Measurements from ENCODE around the gene TCFL5.
"Not testable (repeated sequence)": the region's sequence is repeated elsewhere in the genome, so short reads cannot be mapped to it uniquely, and the experiment has no call there.

Gene TCFL5

DNA sequence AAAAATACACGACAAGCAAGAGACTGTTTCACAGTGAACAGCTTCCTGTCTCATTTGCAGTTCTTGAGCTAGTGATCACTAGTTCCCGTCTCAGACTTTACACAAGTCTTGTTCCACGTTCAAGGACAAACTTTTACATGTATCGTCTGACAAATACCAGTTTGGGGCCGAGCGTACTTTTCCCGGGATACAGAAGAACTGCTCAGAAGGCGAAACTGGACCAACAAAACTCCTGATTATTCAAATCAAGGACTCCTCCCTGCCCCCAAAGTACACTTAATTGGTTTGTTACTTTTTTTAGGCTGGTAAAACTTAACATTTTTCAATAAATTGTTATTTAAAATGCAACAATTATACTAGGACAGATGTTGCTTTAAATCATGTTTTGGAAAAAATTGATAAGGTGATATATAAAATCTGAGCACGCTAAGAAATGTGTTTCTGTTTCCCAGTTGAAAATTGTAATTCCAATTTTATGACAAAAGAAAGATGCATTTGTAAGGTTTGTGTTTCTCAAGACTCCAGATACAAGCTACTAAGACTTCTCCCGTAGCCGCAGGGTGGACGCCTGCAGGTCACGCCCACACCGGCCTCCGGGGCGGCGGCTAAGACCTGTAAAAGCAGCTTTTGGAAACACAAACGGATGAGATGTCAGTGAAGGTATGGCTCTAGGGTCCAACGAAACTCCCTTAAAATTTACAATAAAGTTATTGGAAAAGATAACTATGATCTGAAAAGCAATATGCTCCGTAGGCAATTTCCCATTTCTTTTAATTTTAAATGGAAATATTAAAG lies 16.8 kb upstream of the TCFL5 start:
- Histone ChIP-seq H3K4me3 (ENCODE audit: insufficient read length, low read depth) (no peak overlapping the region), H3K9ac (ENCODE audit: insufficient read length, low read depth) (no peak overlapping the region), H3K9me3 (ENCODE audit: insufficient read depth, low read length) (no peaks in the 10 kb centered on the region), H3K27me3 (ENCODE audit: insufficient read depth, insufficient read length) (no peaks in the 10 kb centered on the region), H3K4me1 (ENCODE audit: insufficient read depth, insufficient read length) (peaks cover 6% of the 10 kb centered on the region), H3K36me3 (ENCODE audit: insufficient read depth, insufficient read length, low read length) (peaks cover 41% of the 10 kb centered on the region)
- TF ChIP-seq YY1 (IDR thresholded peaks at IDR 0.05; ENCODE audit: insufficient read depth, insufficient read length) (no peak), ZNF274 (IDR thresholded peaks at IDR 0.05; ENCODE audit: low read depth, low read length) (no peak)
- DNase-seq (ENCODE audit: low read depth, low spot score): no peak

DNA sequence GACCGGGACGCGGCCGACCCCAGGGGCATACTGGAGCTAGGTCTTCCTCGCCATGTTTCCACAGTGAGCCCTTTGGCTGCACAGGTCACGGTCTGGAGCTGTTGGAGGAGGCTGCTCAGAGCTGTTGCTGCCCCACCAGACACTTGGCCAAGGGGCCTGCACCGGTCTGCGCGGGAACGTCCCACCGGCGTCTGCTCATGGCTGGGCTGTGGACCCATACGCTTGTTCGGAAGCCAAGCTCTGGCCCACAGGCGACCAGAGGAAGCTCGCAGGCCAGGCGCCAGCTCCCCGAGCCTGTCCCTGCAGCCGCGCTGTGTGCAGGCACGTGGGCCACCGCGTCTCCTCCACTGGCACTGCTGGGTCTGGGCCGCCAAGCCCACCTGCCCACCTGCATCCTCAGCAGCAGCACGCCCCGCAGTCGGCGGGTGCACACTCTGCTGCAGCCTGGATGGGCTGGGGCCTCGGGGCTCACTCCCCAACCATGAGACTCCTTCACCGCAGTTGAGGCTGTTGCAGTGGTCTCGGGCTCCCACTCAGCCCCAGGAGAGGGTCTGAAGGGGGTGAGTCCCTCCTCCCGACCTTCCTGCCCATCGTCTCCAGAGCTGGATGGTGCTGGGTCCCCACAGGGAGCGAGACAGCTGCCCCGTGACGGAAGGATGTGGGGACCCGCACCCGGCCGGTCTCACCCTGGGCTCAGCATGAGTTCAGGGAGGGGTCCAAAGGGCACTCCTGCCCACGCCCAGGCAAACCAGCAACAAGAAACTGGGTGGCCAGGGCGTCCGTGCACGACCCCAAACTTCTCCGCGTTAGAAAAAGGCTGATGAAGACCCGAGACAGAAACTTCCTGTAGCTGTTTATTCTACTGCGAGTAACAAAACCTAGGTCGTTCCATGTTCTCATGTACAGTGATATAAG lies 15.5 kb upstream of the TCFL5 start:
- H3K9me3 ChIP-seq (ENCODE audit: insufficient read depth, low read length): no peaks in the 10 kb centered on the region
- no peaks in the 10 kb centered on the region for H3K27me3 ChIP-seq (ENCODE audit: insufficient read depth, insufficient read length)
- H3K9ac ChIP-seq (ENCODE audit: insufficient read length, low read depth): no peak overlapping the region
- no peak for TF ChIP-seq ZNF274 (IDR thresholded peaks at IDR 0.05; ENCODE audit: low read depth, low read length)
- TF ChIP-seq YY1 (IDR thresholded peaks at IDR 0.05; ENCODE audit: insufficient read depth, insufficient read length): no peak
- TF ChIP-seq SUZ12 (IDR thresholded peaks at IDR 0.05; ENCODE audit: extremely low read depth, insufficient read depth, insufficient read length): no peak
- peaks cover 6% of the 10 kb centered on the region for H3K4me1 ChIP-seq (ENCODE audit: insufficient read depth, insufficient read length)
- DNase-seq (ENCODE audit: low read depth, low spot score): no peak
- H3K36me3 ChIP-seq (ENCODE audit: insufficient read depth, insufficient read length, low read length): peaks cover 37% of the 10 kb centered on the region
- no peak overlapping the region for H3K4me3 ChIP-seq (ENCODE audit: insufficient read length, low read depth)

GRCh38 chr20:62876501-62876901 lies 14.9 kb upstream of the TCFL5 start:
- DNase-seq (ENCODE audit: low read depth, low spot score): no peak
- H3K27me3 ChIP-seq (ENCODE audit: insufficient read depth, insufficient read length): no peaks in the 10 kb centered on the region
- peaks cover 6% of the 10 kb centered on the region for H3K4me1 ChIP-seq (ENCODE audit: insufficient read depth, insufficient read length)
- peaks cover 30% of the 10 kb centered on the region for H3K36me3 ChIP-seq (ENCODE audit: insufficient read depth, insufficient read length, low read length)
- H3K4me3 ChIP-seq (ENCODE audit: insufficient read length, low read depth): no peak overlapping the region
- TF ChIP-seq ZNF274 (IDR thresholded peaks at IDR 0.05; ENCODE audit: low read depth, low read length) (no peak), SUZ12 (IDR thresholded peaks at IDR 0.05; ENCODE audit: extremely low read depth, insufficient read depth, insufficient read length) (no peak), YY1 (IDR thresholded peaks at IDR 0.05; ENCODE audit: insufficient read depth, insufficient read length) (no peak)
- no peak overlapping the region for H3K9ac ChIP-seq (ENCODE audit: insufficient read length, low read depth)
- H3K9me3 ChIP-seq (ENCODE audit: insufficient read depth, low read length): no peaks in the 10 kb centered on the region

GRCh38 chr20:62875419-62876361 lies 14.1 kb upstream of the TCFL5 start:
- Histone ChIP-seq H3K9ac (ENCODE audit: insufficient read length, low read depth) (peak overlapping the region; percentile 8), H3K4me1 (ENCODE audit: insufficient read depth, insufficient read length) (peaks cover 6% of the 10 kb centered on the region)
- DNase-seq (ENCODE audit: low read depth, low spot score): no peak

GRCh38 chr20:62874964-62875344 lies 13.3 kb upstream of the TCFL5 start:
- H3K27me3 ChIP-seq (ENCODE audit: insufficient read depth, insufficient read length): no peaks in the 10 kb centered on the region
- peaks cover 2% of the 10 kb centered on the region; the same call in 1 of the 2 replicates for H3K9me3 ChIP-seq (ENCODE audit: insufficient read depth, low read length)
- no peak overlapping the region for H3K9ac ChIP-seq (ENCODE audit: insufficient read length, low read depth)
- H3K4me3 ChIP-seq (ENCODE audit: insufficient read length, low read depth): no peak overlapping the region
- DNase-seq (ENCODE audit: low read depth, low spot score): no peak
- peaks cover 15% of the 10 kb centered on the region for H3K36me3 ChIP-seq (ENCODE audit: insufficient read depth, insufficient read length, low read length)
- H3K4me1 ChIP-seq (ENCODE audit: insufficient read depth, insufficient read length): peaks cover 6% of the 10 kb centered on the region
- TF ChIP-seq ZNF274 (IDR thresholded peaks at IDR 0.05; ENCODE audit: low read depth, low read length): no peak
- TF ChIP-seq YY1 (IDR thresholded peaks at IDR 0.05; ENCODE audit: insufficient read depth, insufficient read length): no peak
- no peak for TF ChIP-seq SUZ12 (IDR thresholded peaks at IDR 0.05; ENCODE audit: extremely low read depth, insufficient read depth, insufficient read length)

More at GRCh38 chr20:62875419-62876361, 14.1 kb upstream of the TCFL5 start:
- Histone ChIP-seq H3K9me3 (ENCODE audit: insufficient read depth, low read length) (no peaks in the 10 kb centered on the region), H3K27me3 (ENCODE audit: insufficient read depth, insufficient read length) (no peaks in the 10 kb centered on the region), H3K36me3 (ENCODE audit: insufficient read depth, insufficient read length, low read length) (peaks cover 22% of the 10 kb centered on the region), H3K4me3 (ENCODE audit: insufficient read length, low read depth) (no peak overlapping the region)
- no peak for TF ChIP-seq SUZ12 (IDR thresholded peaks at IDR 0.05; ENCODE audit: extremely low read depth, insufficient read depth, insufficient read length)
- no peak for TF ChIP-seq ZNF274 (IDR thresholded peaks at IDR 0.05; ENCODE audit: low read depth, low read length)
- TF ChIP-seq YY1 (IDR thresholded peaks at IDR 0.05; ENCODE audit: insufficient read depth, insufficient read length): no peak

DNA sequence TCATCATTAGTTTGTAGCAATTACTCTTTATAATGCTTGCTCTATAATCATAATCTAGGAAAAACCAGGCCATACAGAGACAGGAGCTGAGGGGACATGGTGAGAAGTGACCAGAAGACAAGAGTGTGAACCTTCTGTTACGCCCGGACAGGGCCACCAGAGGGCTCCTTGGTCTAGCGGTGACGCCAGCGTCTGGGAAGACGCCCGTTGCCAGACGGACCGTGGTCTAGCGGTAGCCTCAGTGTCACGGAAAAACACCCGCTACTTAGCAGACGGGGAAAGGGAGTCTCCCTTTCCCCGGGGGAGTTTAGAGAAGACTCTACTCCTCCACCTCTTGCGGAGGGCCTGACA lies 12.0 kb upstream of the TCFL5 start:
- not testable (repeated sequence) for H3K9me3 ChIP-seq (ENCODE audit: insufficient read depth, low read length); DNase-seq (ENCODE audit: low read depth, low spot score); H3K9ac ChIP-seq (ENCODE audit: insufficient read length, low read depth); H3K27me3 ChIP-seq (ENCODE audit: insufficient read depth, insufficient read length); H3K4me3 ChIP-seq (ENCODE audit: insufficient read length, low read depth); H3K4me1 ChIP-seq (ENCODE audit: insufficient read depth, insufficient read length); H3K36me3 ChIP-seq (ENCODE audit: insufficient read depth, insufficient read length, low read length)
